HG03280 (cell line): ENCODE results near the gene CALU.
A peak's percentile ranks its signal among the peaks of the same experiment; 100 is the strongest.

Experiments
- ATAC-seq: cut with Tn5 transposase; IDR thresholded peaks from one replicate; pipeline ENCODE4 v1.9.1; 2021; ENCODE audit warnings: mild to moderate bottlenecking, moderate library complexity; ENCODE audit not compliant: unreplicated experiment

The CALU gene

GRCh38 chr7:128783143-128783861, 44.1 kb downstream of the CALU start:
- ATAC-seq, result no peak

- no peak for ATAC-seq
Observed at GRCh38 chr7:128785738-128786137, 46.6 kb downstream of the CALU start.

GRCh38 chr7:128788446-128789412, 49.6 kb downstream of the CALU start:
- no peak for ATAC-seq

- ATAC-seq, result no peak
Observed at GRCh38 chr7:128790315-128791041, 51.3 kb downstream of the CALU start.

- peak; percentile 82 for ATAC-seq
Observed at GRCh38 chr7:128791121-128791971, 52.2 kb downstream of the CALU start, which contains the start of gene CCDC136. Gene CCDC136, plus strand, starts transcription at chr7:128791968. Its CDS starts 444 bp downstream, at chr7:128792412.

- ATAC-seq, result no peak
Observed at GRCh38 chr7:128791972-128792327, 52.8 kb downstream of the CALU start.

- ATAC-seq, result no peak
Observed at GRCh38 chr7:128792471-128793180, 53.5 kb downstream of the CALU start.

- ATAC-seq, result no peak
Observed at GRCh38 chr7:128793181-128793547, 54.0 kb downstream of the CALU start.

- ATAC-seq, result no peak
Observed at GRCh38 chr7:128794020-128794419, 54.9 kb downstream of the CALU start.

- no peak for ATAC-seq
Observed at GRCh38 chr7:128794436-128794835, 55.3 kb downstream of the CALU start.

GRCh38 chr7:128795129-128795528, 56.0 kb downstream of the CALU start:
- ATAC-seq, result no peak

- ATAC-seq, result no peak
Observed at GRCh38 chr7:128796327-128796726, 57.2 kb downstream of the CALU start.

- ATAC-seq, result no peak
Observed at GRCh38 chr7:128799451-128799850, 60.3 kb downstream of the CALU start.

- no peak for ATAC-seq
Observed at GRCh38 chr7:128800567-128800966, 61.4 kb downstream of the CALU start.

GRCh38 chr7:128801003-128801402, 61.8 kb downstream of the CALU start:
- no peak for ATAC-seq

GRCh38 chr7:128801667-128802418, 62.7 kb downstream of the CALU start:
- no peak for ATAC-seq

GRCh38 chr7:128804484-128804883, 65.3 kb downstream of the CALU start:
- ATAC-seq, result no peak

- no peak for ATAC-seq
Observed at GRCh38 chr7:128805225-128805624, 66.1 kb downstream of the CALU start.

- ATAC-seq, result no peak
Observed at GRCh38 chr7:128807191-128807590, 68.0 kb downstream of the CALU start.
